Epithelial cell of alveolus of lung (primary cell): ENCODE data around the gene OR1I1. TPM values are rescaled to one million over a fixed set of nuclear protein-coding genes. Genes with fewer than 3 reads are reported as not detected.

Source experiments
- total RNA-seq: library from RNA; depleted of rRNA; stranded (reverse); fragments of >200 nt; gene quantifications from 2 replicates; pipeline ENCODE4 v1.2.1, GENCODE V29; 2015

OR1I1 gene, protein sequence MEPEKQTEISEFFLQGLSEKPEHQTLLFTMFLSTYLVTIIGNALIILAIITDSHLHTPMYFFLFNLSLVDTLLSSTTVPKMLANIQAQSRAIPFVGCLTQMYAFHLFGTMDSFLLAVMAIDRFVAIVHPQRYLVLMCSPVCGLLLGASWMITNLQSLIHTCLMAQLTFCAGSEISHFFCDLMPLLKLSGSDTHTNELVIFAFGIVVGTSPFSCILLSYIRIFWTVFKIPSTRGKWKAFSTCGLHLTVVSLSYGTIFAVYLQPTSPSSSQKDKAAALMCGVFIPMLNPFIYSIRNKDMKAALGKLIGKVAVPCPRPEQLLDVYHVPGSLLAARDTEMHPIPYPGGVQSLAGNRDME
- not detected in 2 replicates for total RNA-seq

DNA sequence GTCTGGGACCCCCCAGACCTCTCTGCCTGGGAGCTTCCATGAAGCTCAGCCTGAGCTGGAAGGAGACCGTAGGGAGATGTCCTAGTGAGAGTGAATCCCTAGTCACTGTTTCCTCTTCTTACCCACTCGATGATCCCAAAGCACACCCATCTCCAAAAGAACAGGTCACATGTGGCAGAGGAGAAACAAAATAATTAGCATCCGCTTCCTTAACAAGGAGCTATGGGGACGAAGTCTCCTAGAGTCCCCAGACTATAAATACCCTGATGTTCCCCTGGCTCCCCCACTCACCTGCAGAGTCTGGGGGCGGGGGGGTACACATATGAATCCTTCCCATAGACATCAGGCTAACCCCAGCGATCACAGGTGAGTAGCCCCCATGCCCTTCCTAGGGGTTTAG is at the start of gene OR1I1:
Gene OR1I1 (plus strand): TSS at position 301 of the 400 bp plus-strand sequence. CDS start 4,855 bp downstream, outside the sequence.

DNA sequence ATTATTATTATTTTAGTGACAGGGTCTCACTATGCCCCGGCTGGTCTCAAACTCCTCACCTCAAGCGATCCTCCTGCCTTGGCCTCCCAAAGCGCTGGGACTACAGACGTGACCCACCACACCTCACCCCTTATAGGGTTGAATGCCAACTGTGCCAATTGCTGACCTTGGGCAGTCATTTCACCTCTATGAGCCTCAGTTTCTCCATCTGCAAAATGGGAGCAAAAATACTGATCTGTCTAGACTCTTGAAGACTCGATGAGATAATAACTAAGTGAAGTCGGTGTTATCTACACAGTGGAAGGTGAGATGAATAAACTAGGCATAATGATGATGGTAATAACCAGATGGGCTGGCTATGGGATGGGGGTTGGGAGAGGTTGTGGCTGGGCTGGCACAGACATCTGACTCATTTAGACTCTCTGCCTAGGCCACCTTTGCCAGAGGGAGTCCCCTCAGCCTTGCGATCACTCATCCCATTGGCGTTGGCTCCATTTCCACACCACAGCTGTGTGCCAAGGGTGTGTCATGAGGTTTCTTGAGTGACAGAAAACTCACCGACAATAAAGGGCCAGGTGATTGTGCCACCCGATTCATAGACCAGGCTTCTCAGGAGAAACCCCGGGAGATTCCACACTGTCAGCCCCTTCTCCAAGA is 33.0 kb upstream of the OR1I1 start, which contains the start of gene CASP14:
Gene CASP14 (plus strand): TSS at position 596 of the 657 bp plus-strand sequence. CDS start 2,772 bp downstream, outside the sequence.

DNA sequence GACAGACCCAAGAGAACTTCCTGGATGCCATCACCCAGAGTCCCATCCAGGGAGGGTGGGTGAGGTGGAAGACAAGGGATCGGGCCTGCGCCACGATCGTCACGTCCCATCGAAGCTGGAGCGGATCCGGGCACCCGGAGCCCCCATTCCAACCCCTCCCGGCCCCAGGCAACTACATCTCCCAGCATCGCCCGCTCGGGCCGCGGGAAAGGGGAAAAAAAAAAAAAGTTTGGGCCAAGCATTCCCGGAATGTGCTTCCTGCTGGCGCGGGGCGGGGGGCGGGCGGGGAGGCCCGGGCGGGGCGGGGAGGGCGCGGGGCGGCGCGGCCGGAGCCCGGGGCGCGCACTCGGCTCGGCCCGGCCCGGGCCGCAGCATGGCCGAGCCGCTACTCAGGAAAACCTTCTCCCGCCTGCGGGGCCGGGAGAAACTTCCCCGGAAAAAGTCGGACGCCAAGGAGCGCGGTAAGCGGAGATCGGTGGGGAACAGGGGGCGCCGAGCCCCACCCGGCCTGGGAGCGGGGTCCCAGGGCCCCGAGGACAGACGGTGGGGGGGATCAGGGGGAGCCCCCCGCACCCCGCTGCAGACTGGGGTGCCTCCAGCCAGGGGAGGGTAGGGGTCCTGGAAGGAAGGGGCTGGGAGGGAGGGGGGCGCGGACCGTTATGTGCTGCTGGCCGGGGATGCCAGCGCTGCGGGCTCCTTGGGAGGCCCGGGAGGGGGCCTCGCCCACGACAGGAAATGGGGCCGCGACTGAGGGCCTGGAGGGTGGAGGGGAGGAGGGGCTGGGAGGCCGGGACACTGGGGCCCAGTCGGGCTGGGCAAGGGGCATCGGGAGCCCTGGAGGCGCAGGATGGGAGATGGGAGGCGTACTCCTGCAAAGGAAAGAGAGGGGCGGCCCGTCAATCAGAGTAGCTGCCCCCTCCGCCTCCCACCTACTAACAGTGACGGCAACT is 25.3 kb downstream of the OR1I1 start, which contains the start of gene SYDE1:
Gene SYDE1 (plus strand): TSS at position 341 of the 950 bp plus-strand sequence. CDS start 33 bp downstream, at position 374.

Other genes with a start within 250 kb of the OR1I1 start
- 0.16 TPM in 1 of 2 replicates, not detected in the other for gene OR7A5, start 247.0 kb upstream of the OR1I1 start, total RNA-seq
- gene OR7C1, start 247.0 kb upstream of the OR1I1 start, total RNA-seq: not detected in 2 replicates
- not detected in 2 replicates for gene OR7A10, start 233.3 kb upstream of the OR1I1 start, total RNA-seq
- not detected in 2 replicates for gene OR7A17, start 196.1 kb upstream of the OR1I1 start, total RNA-seq
- gene OR7C2, start 140.7 kb upstream of the OR1I1 start, total RNA-seq: not detected in 2 replicates
- gene SLC1A6, start 102.3 kb upstream of the OR1I1 start, total RNA-seq: not detected in 2 replicates
- not detected in 2 replicates for gene CASP14, start 32.7 kb upstream of the OR1I1 start, total RNA-seq
- gene SYDE1, start 25.2 kb downstream of the OR1I1 start, total RNA-seq: 63.8 and 68.0 TPM in 2 replicates
- gene NOTCH3, start 118.8 kb downstream of the OR1I1 start, total RNA-seq: 34.8 and 56.3 TPM in 2 replicates
- gene EPHX3, start 150.2 kb downstream of the OR1I1 start, total RNA-seq: 0.26 TPM in 1 of 2 replicates, not detected in the other